GM18873 (cell line): ENCODE data around the gene NRXN3.

Experiments
- ATAC-seq: cut with Tn5 transposase; IDR thresholded peaks from one replicate; pipeline ENCODE4 v1.9.1; 2021; ENCODE audit warnings: mild to moderate bottlenecking, moderate library complexity, moderate number of reproducible peaks; ENCODE audit not compliant: unreplicated experiment, low FRiP score

The NRXN3 gene

DNA sequence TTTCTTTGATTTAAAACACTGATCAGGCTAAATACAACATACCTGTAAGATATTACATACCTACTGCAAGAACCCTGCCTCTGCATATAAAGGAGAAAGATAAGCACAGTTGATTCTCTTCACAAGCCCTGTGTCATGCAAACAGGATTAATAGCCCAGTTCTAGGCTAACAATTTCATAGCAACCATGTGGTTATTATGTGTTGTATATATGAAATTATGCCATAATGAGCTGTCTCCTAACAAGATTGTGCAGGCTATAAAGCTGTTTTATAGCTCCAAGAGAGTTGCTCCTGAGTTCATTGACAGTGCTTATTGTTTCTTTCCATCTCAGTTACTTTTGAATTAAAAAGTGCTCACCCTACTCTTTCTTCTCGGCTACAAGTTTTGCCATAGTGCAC is 1431.9 kb downstream of the NRXN3 start:
- ATAC-seq, result no peak

DNA sequence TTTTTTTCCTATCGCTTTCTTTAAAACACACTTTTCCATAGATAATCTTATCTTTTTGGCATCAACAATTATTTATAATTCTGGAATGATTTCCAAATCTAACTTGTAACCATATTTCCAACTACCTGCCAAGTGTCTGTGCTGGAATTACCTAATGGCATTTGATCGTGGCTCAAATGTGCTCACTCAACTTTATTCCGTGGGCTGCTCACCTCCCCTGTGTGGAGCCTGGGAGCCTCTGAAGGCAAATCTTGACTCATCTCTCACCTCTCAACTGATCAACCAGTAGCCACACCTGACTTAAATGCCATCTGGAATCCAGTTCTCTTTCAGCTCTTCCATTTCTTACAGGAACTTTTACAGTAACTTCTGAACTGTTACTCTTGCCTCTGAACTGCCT is 1432.6 kb downstream of the NRXN3 start:
- no peak for ATAC-seq

DNA sequence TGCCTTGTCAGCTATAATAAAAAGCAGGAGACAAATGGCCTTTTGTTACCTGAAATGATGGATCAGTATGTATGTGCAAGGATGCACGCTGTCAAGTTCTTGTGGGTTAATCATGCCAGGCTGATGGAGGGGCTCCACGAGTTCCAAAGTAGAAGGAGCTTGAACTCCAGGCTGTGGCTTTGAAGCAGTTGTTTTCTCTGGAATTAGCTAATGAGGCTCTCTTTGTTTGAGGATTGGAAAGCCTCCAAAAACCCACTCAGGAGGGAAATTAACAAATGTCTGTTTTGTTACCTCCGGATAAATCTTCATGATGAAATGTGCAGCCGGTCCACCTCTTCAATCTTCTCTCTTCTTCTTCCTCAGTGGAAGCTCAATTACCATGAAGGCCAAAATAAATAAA is 1435.7 kb downstream of the NRXN3 start:
- no peak for ATAC-seq

DNA sequence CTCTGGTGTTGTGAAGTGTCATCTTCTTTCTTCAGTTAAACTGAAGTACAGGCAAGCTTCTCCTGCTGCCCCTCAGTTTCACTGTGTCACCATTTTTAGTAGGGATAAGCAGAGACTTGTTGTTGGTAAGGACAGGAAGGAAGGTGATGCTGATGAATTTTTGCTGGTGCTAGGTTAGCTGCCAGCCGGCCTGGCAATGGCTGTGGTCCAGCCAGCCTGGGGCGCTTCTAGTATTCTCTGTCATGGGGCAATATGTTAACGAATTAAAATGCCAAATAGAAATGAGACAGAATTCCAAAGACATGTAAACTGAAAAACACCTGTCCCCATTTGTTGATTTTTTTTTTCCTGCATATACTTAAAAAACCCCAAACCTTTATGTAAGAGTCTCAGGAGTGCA is 1438.3 kb downstream of the NRXN3 start:
- no peak for ATAC-seq

DNA sequence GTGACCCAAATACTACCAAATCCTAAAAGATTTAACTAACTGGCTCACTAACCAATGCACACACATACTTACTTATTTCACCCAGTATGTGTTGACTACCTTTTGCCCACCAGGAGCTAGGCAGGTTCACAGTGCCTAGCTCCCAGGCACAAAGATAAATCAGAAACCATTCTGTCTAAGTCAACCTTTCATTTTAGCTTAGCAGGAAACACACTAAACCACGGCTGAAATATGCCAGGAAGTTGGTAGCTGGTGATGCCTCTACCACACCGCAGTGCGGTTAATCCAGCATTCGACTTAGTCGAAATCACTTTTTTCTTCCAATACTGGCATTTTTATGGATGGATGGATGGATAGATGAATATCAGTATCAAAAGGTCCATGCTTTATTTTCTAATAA is 1443.5 kb downstream of the NRXN3 start:
- ATAC-seq, result no peak

DNA sequence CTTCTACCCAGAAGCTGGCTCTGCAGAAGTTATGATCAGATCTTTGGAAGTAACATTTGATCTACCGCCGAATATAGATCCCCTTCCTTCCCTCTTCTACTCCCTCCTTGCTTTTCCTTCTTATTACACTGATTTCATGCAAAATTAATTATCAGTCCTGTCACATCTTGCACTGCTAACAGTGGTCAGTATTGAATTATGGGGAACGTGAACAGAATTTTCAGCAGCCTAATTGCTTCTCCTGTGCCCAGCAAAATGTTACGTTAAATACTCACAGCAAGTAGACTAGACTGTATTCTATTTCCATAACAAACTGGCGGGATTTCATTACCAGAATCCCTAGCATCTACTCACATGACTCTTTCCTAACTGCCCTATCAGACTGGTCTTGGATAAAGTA is 1444.3 kb downstream of the NRXN3 start:
- no peak for ATAC-seq

DNA sequence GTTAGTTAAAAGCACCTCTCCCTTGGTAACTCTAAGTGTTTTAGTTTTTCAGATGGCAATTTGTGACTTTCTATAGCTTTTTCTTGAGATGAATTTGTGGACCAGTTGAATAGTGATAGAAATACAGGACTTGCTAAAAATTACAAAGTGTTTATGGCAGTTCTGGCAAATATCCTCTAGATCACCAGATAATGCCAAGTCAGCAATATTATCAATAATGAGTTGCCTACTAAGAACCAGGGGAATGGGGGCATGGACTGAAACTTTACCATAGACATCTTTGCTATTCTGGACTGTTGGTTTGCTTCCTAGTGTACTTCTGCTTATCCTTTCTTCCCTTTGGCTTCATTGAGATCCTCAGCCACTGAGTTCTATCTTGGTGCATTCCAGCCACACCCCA is 1456.9 kb downstream of the NRXN3 start:
- ATAC-seq, result no peak

DNA sequence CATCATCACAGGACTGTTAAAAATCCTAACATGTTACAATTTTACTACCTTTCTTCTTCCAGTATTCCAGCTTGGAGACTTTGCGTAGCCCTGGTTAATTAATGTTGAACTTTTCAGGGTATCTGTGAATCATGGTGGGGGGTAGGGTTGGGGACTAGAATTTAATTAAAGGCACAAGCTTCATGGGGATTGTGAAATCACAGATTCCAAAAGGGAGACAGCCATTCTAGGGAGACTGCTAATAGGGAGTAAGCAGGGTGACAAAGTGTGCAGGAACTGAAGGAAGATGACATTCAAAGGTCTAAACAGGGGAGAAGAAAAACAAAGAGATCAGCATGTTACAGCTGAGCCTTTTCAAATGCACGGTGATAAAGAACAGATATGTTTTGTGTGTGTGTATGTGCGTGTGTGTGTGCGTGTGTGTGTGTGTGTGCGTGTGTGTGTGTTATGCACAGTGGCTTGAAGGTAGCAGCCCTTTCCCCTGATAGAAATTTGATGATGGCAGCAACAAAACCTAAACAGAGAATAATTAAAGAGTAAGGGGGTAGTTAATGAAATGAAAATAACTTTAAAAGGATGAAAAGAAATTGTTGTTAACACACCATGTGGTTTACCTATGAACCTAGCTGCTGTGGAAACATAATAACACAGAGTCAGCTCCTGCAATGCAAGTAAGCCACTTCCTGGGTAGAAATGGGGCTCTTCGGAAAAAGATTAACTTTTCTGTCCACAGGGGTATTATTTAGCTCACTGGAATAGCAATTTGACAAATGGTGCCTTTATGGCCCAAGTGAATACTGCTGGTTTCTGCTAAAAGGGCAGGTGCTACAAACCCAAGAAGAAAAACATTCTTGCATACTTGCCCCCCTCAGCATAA is 1459.5 kb downstream of the NRXN3 start:
- no peak for ATAC-seq

DNA sequence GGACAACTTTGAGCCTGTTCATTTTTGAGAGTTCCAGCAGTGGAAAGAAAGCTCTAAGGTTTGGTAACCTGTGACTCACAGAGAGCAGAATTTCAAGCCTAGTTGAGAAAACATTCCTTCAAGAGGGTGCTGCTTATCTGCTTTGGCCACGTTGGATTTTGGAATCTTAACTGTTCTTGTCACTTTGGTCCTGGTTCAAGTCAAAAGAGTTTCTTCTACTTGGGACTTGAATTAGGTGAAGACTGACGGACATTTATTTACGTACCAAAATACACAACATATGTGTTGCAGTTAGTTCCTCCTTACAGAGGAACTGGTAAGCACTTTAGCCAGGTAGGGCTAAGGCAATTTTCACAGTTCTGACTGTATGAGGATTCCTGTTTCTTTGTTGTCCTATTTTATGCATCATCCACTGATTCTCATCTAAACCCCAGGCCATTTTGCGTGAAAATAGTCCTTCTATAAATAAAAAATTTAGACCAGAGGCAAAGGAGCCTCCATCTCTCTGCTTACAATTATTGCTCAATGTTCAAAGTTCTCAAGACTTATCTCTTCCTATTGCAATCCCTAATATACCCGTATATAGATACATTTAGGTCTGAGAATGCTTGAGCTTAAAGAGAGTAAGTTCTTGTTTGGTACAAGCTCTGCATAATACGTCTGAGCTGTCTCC is 1460.3 kb downstream of the NRXN3 start:
- ATAC-seq, result no peak

DNA sequence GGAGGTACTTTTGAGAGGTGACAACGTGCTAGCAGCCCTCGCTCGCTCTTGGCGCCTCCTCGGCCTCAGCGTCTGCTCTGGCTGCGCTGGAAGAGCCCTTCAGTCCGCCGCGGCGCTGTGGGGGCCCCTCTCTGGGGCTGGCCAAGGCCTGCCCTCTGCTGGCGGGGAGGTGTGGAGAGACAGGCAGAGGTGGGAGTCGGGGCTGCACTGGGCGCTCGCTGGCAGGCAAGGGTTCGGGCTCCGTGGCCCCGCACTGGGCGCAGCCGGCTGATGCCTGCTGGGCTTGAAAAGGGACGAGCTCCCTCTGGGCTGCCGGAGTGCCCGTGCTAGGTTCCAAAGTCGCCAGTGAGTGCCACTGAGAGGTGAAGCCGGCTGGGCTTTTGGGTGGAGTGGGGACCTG is 1461.1 kb downstream of the NRXN3 start:
- no peak for ATAC-seq

DNA sequence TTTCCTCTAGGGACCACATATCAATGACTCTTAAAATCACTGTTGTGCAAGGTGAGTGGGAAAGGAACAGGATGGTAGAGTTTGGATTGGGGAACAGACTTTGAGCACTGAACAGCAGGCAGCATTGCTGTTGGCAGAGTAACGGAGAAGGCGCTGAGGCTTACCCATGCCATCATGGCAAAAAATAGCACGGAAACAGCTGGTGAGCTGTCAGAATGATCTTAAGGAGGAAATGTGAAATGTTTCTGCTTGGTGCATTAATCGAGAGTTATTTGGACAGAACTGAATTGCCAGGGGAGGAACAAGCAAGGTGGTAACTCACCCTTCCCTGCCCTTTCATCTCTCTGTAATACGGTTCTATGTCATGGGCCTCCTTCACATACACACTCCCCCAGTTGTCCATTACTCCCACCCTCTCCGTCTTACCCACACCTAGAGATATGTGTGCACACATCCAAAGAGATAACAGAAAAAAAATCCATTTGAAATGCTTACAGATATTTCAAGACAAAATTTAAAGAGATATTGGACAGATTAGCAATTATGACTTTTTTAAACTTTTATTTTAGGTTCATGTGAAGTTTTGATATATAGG is 1468.6 kb downstream of the NRXN3 start:
- no peak for ATAC-seq

DNA sequence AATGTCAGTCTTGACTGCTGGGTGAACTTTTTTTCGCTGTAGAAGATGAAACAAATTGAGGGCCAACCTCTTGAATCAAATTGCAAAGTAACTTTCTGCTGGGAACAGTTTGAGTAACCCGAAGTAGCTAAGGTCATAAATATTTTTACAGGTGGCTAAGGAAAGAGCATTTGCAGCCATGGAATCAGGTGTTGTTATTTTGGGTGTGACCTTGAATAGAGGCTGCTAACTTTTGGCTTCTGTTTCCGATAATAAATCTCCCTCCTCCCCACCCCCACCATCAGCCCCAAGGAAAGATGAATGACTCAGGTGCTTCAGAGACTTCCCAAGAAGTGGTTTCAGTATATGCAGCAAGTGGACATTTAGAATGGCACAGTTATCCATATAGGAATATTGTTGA is 1469.4 kb downstream of the NRXN3 start:
- ATAC-seq, result no peak

DNA sequence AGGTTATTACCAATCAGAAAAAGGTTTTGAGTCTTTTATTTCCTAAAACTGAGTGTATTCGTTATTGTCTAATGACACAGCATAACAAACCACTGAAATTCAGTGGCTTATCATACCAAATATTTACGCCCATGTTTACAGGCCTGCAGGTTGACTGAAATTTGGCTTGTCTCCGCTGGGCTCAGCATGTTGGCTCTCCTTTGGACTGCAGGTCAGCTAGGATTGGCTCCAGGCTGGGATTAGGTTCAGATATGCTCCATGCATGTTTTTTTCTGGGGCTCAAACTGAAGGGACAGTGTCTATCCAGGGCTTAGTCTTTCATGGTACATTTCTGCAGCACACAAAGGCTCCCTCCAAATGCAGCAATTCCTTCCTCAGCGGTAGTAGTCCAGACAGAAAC is 1471.2 kb downstream of the NRXN3 start:
- ATAC-seq, result no peak

DNA sequence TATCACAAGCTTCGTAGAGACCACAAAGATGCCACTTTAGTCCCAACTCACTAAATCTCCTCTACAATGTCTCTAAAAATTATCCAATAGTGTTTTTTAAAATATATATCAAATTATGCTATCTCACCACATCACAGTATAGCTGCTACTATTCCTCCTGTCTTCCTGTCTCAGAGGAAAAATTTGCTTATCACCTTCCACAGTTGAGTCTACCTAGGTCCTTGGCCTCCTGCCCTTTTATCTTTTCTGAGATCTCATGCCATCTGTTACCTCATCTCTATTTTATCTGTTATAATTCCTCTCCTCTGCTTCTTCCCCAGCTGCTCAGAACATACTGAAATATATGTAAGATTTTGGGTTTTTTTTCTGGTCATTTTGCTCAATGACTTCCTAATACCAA is 1473.0 kb downstream of the NRXN3 start:
- no peak for ATAC-seq

DNA sequence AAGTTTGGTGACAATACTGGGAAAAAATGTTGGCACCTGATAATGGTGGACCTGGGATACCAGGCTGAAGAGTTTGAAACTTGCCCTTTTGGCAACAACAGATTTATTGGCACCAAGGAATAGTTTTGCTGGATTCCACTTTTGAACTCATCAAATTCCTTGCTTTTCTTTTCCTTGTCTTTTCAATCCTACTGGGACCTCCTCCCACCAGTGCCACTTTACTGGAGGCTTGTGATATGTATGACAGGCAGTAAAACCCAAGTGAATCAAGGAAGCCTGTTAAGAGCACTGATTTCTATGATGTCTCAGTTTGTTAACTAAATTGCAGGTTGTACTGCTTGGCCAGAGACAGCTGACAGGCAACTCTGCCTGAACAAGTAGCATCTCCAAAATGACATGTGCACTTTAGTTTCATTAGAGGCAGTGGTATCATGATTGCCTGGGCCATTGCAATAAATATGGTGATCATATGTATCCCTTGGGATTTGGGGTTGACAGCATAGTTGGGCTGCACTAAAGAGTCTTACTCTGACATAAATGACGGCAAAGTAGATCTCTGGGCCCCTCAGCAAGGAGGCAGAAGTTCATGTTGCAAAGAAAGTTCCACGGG is 1475.7 kb downstream of the NRXN3 start:
- ATAC-seq, result no peak

DNA sequence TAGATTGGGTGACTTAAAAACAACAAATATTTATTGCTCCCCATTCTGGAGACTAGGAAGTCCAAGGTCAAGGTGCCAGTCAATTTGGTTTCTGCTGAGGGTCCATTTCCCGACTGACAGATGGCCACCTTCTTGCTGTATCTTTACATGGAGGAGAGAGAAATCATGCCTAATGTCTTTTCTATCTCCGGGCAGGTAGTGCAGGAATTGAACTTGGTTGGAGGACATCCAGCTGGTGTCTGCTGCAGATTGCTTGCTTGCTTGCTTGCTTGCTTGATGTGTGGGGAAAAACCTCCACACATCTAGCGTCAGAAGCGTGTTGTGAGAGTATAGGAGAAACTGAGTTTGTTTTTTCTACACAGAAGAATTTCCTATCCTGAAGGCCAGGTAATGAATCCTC is 1479.7 kb downstream of the NRXN3 start:
- no peak for ATAC-seq

DNA sequence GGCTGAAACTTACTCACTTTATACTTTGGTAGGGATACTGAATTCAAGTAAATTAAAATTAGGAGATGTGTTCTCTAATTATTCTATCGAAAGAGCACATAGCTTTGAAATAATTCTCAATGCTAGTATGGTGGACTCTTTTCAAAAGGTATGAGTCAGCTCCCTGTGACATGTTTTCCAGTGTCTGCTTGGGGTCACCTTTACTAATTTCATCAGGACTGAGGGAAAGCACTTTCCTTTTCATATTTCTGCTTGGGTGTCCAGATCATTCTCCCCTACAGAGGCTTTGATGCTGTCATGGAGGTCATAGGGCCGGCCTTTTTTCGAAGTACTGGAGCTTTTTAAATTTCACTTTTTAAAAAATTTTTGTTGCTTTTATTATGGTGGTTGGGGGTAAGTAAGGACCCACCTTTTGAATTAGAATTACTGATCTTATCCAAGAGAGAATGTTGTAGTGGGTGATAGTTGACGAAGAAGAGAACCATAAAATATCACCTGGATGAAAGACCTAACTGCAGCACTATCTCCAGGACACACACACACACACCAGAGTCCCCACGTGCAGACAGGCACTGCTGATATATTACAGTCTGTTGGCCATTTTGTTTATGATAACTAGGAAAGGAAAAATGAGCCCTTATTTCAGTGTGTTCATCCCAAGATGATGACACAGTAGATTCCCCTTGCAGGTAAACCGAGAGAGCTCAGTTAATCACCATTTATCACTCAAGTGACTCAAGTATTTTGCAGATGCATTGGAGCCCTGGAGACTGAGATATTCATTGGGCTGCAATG is 1482.5 kb downstream of the NRXN3 start:
- no peak for ATAC-seq

DNA sequence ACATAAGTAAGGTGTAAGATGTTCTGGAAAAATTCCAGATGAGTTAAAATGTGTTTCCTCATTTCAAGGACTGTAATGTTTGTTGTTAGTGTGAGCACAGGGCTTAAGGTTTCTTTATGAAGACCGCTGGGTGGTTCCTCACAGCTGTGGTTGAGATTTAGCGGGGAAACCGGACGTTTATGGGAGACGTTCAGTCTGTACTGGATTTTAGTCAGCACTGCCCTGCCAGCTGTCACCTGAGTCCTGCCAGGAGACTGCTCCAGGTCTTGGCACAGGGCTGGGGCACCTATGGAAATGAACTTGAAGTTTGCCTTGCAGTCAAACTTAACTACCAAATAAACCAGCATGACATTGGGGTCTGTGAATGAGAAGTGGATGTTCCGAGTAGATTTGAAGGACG is 1485.9 kb downstream of the NRXN3 start:
- ATAC-seq, result no peak

DNA sequence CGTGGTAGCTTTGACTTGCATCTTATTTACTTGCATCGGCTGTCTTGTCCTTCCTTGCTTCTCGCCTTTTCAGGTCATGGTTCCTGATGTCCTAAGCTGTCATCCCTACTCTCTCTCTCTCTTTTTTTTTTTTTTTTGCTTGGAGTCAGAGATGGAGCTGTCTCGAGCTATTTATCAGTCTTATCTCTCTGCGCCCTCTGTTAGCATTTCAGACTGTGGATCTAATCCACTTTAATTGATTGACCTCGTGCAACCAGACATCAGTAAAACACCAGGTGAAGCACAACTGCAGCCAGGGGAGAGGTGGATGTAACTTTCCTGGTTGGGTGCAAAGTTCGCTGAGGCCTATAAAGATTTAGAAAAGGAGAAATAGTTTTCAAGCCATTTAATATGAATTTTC is 1486.3 kb downstream of the NRXN3 start:
- ATAC-seq, result no peak

DNA sequence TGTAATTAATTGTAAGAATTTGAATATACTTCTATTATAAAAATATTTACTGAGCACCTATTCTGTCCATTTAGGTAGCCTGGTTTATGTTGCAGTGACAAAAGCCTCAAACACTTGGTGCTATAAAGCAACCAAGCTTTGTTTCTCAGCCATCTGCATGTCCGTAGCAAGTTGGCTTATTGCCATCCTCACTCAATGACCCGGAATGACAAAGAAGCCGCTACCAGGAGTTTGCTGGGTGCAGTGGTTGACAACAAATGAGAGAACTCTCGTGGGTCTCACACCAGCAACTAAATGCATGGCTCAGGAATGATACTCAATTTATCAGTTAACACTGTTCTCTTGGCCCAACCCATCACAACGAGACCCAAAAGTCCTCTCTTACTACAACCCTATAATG is 1488.0 kb downstream of the NRXN3 start:
- no peak for ATAC-seq

DNA sequence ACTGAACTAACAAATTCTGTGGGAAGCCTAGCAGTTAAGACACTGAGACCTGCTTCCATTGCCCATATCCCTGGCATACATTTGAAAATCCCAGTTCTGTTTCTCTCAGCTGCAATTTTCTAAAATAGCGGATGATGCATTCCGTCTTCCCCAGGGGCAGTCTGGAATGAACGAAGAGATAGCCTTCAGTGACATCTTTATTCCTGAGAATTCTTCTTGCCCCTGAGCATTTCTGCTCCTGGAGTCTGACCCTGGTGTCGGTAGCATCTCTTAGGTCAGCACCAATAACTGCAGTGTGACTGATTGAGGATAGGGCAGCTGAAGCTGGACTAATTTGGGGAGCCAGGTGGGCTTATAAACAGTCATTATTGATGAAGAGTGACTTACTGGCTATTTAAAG is 1488.6 kb downstream of the NRXN3 start:
- no peak for ATAC-seq
